ENCODE results near the gene FMO5.

The FMO5 gene

GRCh38 chr1:147152772-147153171 lies 72.4 kb downstream of the FMO5 start:
- DNase-seq (ENCODE audit: low spot score), result no peak
- in situ Hi-C loops (cut with MboI; ENCODE audit: low sequenced_read_pairs, unreplicated experiment), result no loop called here
- TF ChIP-seq CTCF (IDR thresholded peaks at IDR 0.05; ENCODE audit: borderline replicate concordance, control extremely low read depth, extremely low read depth, insufficient read depth, missing control alignments), result no peak

GRCh38 chr1:147151244-147151643 lies 73.9 kb downstream of the FMO5 start:
- in situ Hi-C loops (cut with MboI; ENCODE audit: low sequenced_read_pairs, unreplicated experiment), result no loop called here
- no peak for DNase-seq (ENCODE audit: low spot score)
- TF ChIP-seq CTCF (IDR thresholded peaks at IDR 0.05; ENCODE audit: borderline replicate concordance, control extremely low read depth, extremely low read depth, insufficient read depth, missing control alignments), result no peak

GRCh38 chr1:147142886-147143285 lies 82.3 kb downstream of the FMO5 start:
- TF ChIP-seq CTCF (IDR thresholded peaks at IDR 0.05; ENCODE audit: borderline replicate concordance, control extremely low read depth, extremely low read depth, insufficient read depth, missing control alignments), result no peak
- in situ Hi-C loops (cut with MboI; ENCODE audit: low sequenced_read_pairs, unreplicated experiment), result no loop called here
- DNase-seq (ENCODE audit: low spot score), result no peak
